CD4-positive, alpha-beta T cell treated with Interleukin-15 for 4 hours (primary cell): ENCODE data around the gene KAZN.

Source experiments
- DNase-seq: peaks from one replicate; pipeline ENCODE4 v3.0.0-alpha.2; 2020; ENCODE audit warnings: low spot score

The KAZN gene

DNA sequence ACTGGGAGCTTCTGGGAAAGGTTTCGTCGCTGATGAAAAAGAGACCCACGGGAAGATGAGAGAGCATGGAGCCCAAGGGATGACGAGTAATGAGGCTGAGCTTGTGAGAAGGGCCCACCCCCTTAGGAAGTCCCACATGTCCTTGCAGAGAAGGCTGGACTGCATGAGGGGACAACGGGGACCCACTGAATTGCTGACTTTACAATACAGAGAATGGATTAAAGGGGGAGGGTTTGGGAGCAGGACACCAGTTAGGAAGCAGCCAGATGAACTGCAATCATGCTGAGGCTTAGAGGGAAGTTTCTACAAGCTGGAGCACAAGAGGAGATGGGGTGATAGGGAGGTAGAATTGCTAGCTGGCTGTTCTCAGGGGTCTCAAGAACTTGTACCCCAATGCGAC, 549.5 kb downstream of the KAZN start:
- DNase-seq: no peak

DNA sequence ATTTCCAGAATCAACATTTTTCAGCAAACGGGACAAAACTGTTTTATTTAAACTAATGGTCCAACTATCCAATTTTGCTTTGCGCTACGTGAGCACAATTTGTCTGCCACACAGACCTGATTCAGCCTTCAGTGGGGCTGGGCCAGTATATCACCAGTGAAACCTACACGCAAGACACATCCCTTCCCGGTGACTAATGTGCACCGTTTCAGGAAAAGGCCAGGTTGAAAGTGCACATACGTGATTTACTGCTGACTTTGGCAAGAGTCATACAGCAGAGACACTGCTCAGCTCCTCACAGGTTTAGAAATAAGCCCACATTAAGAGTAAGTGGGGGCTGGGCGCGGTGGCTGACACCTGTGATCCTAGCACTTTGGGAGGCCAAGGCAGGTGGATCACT, 550.0 kb downstream of the KAZN start:
- DNase-seq: no peak

DNA sequence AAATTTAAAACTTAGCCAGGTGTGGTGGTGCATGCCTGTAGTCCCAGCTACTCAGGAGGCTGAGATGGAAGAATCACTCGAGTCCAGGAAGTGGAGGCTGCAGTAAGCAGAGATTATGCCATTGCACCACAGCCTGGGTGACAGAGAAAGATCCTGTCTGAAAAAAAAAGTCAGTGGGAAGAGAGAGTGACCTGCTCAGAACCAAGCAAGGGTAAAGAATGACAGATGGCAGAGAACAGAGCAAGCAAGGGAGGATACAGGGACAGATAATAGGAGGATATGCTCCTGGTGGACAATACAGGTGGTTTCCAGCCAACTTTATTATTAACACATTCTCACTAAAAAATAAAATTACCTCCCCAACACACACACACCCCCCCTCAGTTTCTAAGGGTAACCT, 550.5 kb downstream of the KAZN start:
- DNase-seq: no peak

DNA sequence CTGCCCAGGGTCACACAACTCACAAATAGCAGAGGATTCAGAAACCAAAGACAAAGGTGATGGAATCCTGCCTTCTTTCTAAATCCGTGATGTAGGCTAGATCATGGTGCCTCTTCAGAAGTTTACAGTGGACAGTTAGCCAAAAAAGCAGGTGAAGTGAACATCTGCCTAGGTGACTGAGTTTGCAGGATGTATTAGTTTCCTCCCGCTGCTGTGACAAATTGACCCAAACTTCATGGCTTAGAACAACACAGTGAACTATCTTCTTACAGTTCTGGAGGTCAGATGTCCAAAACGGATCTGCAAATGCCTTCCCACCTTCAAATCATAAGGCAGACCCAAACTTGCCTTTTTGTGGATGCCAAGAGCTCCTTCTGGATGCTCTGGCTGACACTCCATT, 551.9 kb downstream of the KAZN start:
- no peak for DNase-seq

DNA sequence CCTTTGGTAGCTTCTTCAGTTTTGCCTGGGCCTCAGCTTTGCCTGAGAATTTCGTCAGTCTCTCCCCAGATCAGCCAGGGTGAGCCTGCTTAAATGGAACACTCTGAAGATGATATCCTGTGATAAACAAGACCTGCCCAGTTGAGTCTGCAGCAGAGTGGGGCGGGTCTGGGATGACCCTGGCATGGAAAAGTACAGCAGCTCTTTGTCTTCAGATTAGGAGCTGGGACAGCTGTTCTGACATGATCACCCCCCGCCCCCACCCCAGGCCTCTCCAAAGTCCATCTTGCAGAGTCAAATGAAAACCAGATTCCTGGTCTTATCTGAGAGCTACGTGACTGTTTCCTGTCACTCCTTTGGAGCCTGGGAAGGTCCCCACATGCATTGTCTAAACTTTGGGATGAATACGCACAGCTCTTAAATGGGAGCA, 552.9 kb downstream of the KAZN start:
- no peak for DNase-seq

DNA sequence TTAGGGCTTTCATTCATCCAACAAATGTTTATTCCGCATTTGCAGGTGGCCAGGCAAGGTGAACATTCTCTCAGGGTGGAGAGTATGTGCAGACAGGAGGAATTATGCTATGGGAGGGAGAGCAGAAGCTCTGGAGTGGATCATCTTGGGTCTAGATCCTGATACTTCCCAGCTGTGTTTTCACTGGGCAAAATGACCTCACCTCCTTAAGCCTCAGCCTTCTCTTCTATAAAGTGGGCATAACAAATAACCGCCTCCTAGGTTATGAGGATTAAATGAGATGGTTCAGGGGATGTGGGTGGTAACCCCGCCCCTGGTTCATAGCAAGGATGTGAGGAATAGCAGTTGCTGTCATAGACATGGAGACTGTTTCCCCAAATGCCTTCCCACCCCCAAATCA, 553.4 kb downstream of the KAZN start:
- no peak for DNase-seq

DNA sequence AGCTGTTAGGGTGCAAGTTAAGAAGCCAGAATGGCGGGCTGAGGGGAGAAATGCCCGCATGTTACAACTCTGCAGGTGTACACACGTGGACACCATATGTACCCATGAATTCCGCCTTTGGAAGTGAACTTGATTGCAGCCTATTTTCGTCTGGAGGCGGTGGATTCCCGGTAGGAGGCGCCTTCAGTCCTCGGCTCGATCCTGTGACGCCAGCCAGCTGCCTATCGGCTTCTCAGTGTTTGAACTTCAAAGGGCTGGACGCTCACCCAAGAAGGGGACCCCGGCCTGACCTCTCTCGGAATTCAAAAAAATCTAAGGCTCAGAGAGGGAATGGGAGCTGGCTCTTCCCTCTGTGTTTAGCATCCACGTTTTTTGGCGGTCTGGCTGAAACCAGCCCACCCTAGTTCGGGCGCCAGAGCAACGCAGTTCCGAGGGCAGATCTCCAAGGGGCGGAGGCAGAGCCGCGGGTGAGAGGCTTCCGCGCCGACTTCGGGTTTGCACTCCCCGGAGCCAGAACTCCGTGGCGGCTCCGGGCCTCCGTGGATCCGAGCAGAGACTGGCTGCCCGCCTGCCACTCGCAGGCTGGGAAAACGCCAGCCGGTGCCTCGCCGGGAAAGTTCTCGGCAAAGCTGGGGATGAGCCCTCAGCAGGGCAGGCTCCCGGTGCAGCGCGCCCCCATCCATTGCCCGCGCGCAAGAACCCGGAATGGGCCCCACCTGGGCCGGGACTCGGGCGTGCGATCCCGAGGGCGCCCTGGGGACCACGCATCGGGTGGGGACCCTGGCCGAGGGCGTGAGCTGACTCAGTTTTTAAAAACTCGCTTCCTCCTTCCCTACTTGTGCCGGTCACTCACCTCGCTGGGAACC, 554.1 kb downstream of the KAZN start:
- no peak for DNase-seq

DNA sequence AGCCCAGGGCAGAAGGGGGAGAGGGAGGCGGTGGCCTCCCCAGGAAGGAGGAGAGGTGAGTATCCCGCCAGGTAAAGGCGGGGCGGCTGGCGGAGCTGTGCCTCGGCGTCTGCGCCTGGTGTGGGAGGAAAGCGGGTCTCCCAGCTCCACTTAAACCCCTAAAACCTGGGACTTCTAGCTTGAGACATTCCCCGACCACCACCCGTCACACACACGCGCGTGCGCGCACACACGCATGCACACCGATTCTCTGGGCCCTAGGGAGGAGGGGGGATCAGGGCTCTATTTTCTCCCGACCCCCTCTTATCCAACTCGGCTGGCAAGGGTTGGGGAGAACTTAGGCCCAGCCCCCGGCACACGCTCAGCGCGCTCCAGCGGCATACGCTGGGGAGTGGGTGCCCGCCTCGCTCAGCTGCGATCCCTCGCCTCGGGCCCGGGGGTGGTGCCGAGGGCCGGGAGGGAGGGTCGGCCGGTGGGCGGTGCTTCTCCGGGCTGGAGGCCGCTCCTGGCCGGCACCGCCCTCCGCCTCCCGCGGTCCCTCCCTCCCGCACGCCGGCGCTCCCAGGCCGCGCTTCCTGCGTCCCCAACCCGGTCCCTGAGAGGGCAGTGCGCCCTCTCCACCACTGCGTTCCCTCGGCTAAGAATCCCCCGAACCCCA, 554.8 kb downstream of the KAZN start, which contains the start of gene TMEM51:
TSS of gene TMEM51 (plus strand) at position 564 of the 658 bp plus-strand sequence. CDS start 61,341 bp downstream, outside the sequence.
- DNase-seq: no peak

DNA sequence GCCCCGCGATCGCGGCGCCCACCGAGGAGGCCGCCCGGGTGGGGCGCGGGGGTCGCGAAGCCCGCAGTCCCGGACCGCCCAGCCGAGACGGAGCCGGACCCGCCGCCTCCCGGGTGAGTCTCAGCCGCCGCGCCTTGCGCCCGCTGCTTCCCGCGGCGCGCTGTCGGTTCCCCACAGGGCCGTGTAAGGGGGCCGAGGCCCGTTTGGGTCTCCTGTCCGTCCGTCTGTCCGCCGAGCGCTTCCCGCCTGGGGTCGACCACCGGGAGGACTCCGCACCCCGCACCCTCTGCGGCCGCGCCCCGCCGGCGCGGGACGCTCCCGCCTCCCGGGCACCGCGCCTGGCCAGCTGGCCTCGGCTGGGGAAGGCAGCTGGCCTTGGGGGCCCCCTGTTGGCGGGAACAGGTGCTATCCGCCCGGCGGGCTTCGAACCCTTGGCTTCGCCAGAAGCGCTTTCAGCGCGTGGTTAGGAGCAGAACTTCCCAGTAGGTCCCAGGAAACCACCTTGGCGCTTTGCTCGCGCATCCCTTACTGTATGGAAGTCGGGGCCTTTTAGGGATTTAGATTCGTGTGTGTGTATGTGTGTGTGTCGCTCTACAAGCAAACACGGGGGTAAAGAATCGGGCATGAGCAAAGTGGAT, 555.5 kb downstream of the KAZN start:
- DNase-seq: no peak

DNA sequence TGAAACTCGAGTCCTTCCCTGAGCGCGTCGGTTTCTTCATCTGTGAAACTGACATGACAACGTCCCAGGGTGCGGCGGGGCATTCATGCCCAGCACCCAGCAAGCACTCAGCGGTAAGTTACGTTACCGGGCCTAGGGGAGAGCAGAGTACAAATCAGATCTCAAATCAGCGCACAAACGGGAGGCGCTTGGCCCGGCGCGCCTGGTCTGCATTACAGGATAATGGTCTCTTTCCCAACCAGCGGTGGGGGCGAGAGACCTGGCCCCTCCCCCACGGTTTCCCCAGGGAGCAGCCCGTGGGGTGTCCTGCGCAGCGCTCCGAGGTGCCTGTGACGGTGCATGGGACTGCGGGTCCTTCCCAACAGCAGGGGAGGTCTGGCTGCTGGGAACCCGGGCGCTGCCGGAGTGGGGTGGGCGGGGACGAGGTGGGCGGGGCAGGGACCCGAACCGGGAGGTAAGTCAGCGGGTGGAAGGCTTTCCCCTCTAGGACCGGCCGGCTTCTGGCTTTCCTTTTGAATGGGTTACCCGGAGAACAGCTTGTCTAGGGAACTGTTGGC, 556.1 kb downstream of the KAZN start:
- DNase-seq: no peak

DNA sequence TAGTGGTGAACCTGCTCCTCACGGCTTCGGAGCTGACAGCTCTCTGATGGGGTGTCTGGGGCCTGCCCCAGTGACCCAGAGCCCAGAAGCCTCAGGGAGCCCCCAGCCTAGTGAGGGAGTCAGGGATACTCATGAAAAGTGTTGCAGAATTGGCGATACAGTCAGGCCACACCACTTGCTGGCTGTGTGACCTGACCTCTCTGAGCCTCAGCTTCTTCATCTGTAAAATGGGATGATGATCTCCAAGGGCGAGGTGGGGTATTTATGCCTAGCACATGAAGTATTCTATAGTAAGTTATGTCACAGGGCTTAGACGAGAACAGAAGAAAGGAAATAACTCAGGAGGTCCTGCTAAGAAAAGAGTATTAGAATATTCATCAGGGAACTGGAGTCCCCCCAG, 556.7 kb downstream of the KAZN start:
- DNase-seq: no peak

DNA sequence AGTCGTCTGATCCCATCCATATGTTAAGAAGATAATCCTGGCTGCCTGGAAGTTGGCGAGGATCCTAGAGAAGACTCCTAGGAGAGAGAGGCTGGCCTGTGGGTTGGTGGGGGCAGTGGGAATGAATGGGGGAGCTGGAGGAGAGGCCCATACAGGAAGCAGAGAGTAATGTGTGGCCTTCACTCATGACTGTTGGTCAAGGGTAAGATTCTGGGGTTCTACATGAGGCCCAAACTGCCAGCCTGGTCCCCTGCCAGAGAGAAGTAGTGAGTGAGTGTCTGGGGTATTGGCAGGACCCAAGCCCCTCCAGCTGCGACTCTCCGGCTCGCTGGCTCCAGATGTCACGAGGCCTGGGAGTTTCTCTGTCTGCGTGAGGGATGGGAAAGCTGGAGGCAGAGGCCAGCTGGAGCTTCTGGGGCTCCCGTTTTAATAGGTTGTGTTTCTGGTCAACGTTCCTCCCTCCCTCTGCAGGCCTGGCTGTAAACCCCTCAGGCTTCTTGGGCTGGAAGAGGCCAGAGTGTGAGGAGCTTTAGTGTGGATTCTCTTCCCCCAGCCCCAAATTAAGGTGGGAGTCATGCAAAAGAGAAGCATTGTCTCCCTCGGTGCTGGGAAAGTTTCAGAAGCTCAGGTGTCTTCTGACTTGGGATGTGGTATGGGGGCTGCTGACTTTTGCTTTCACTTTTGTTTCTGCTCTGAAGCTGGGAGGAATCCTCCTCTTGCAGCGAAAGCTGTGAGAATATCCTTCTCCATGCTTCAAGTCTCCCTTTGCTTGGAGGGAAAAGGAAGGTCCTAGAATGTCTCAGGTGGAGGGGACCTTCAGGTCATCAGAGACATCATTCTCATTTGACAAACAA, 557.6 kb downstream of the KAZN start:
- DNase-seq: peak; percentile 2

DNA sequence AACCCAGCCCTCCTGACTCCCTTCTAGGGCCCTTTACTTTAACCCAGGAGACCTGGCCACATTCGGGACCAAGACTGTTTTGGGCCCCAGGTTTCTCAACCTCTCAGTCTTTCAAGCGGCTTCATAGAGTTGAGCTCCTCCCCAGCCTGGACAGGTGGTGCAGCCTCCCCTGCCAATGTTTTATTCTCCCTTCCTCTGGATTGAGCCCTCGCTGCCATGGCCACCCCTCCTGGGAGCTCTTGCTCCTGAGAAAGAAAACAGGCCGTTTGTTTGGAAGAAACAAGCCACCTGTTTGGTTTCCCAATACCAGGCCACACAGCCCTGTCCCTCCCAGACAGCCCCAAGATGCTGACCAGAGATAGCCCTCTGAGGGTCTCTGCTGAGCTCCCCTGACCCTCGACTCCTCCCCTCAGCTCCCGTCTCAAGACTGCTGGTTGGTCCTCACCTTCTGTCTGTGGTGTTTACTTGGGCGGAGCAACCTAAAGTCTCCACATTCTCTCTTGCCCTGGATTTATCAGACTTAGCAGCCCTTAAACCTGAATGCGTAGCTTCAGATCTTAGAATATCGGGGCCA, 558.4 kb downstream of the KAZN start:
- no peak for DNase-seq

DNA sequence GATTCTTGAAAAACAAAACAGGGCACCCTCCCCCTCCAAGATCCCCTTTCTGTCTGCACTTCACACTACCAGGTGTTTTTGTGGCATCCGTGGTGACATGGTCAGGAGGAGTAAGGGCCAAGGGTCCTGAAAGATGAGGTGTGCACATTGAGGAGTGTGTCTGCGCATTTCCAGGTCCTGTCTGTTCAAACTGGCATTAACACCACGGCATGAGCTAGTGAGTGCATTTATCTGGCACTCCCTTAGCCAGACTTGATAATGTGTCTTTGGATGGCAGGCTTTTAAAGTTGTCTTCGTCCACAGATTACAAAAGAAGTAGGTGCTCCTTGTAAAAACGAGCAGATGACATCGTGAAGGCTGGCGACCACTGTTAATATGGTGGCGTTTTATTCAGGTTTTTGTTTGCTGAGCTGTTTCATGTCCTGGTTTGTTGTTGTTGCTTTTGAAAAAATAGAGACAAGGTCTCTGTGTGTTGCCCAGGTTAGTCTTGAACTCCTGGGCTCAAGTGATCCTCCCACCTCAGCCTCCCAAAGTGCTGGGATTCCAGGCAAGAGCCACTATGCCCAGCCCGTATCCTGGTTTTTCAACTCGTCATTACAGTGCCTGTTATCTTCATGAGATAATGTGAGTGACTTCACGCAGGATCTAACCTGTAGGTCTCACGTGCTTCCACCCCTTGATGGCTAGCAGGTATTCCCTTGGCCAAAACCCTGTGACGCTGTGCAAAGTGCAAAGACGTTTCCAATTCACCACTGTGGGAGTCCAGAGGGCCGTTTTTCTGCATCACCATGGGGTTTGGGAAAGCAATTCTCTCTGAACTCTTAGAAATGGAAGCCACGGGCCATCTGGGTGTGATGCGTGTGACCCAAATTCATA, 559.3 kb downstream of the KAZN start:
- DNase-seq: no peak

DNA sequence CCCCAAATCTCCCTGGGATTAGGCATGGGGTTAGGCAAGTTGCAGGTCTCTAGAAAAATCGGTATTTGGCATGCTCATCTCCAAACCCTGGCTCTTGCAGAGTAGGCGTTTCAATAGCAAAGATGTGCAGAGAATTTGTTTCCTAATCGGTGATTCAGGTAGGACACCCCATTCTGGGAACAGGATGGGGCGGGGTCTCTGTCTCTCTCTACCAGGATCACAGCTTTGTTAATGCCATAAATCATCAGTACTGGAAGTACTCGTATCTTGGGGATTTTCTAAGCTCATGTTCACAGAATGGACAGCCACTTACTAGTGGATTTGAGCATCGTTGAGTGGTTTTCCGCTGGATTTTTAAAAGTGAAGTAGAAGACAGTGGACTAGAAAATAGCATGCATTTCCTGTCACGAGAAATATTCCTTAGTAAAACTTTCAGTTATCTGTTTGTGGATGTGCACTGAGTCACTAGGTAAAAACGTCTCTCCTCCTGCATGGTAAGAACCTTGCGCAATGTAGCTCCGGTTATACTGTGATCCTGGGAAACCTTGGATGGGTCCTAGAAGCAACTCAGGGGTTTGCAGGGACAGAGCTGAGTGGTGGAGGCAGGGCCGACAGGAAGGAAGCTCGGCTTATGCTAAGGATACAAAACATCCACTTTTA, 560.2 kb downstream of the KAZN start:
- no peak for DNase-seq

DNA sequence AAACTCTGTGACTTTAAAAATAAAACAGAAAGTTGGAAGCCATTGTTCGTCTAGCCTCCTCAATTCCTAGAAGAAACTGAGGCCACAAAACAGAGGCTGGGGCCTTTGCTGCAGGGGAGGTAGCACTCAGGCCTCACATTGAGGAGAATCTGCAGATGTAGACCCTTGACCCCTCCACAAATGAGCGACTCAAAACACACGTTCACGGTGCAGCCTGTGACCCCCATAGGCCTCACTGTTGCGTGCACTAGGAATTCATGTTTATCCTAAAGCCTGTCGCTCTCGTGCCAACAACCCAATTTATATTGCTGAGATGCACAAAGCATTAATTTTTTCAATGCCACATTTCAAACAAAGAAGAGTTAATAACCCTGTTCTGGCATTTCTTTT, 560.7 kb downstream of the KAZN start:
- no peak for DNase-seq

DNA sequence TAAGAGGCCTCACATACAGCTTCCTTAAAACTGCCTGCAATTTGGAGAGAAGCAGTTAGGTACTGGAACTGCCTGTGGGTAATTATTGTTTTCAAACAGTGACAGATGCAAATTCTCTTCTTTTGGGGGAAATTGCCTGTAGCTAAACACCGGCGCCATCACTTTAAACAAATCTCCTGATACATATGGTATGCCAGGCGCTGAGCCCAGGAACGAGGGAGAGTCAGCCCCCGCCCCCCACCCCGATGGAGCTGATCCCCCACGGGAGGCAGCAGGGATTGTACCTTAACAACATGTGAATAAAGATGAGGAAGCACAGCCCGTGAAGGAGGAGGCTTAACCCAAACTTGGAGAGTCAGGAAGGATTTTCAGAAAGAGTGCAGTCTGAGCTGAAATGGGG, 562.1 kb downstream of the KAZN start:
- no peak for DNase-seq

DNA sequence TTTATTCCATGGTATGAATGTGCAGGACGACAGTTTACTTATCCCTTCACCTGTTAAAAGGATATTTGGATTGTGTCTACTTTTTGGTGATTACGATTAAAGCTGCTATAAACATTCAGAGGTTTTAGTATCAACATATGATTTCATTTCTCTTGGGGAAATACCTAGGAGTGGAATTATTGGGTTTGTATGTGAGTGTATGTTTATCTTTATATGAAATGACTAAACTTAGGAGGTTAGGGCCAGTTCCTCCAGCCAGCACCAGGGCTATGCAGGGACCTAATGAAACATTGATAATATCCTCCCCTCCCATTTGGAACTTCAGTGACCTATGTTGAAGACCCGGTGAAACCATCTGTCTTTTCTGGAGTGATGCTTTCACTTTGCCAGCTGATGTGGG, 568.9 kb downstream of the KAZN start:
- DNase-seq: no peak
